GM18520 (cell line): ENCODE data around the gene CDKN1C.
A peak's percentile ranks its signal among the peaks of the same experiment; 100 is the strongest.

ENCODE experiments used
- ATAC-seq: cut with Tn5 transposase; IDR thresholded peaks from one replicate; pipeline ENCODE4 v1.9.1; 2021; ENCODE audit not compliant: unreplicated experiment

CDKN1C gene

DNA sequence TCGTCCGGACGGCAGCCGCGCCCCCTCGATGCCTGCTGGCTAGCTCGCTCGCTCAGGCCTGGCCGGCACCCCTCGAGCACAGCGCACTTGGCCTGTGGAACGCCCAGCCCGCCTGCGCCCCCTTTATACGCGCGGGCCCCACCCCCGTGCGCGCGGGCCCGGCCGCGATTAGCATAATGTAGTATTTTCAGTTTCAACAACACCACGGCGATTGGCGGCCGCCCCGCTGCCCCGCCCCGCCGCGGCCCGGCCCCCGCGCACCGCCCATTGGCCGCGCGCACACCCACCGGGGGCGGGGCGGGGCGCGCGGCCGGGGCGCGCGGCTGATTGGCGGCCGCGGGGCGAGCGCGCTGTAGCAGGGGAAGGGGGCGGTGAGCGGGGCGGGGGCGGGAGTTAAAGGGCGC lies at the start of gene CDKN1C:
Gene CDKN1C, minus strand, starts transcription at position 98 of the 404 bp plus-strand sequence. CDS start 319 bp downstream, outside the sequence.
- ATAC-seq, result peak; percentile 63

DNA sequence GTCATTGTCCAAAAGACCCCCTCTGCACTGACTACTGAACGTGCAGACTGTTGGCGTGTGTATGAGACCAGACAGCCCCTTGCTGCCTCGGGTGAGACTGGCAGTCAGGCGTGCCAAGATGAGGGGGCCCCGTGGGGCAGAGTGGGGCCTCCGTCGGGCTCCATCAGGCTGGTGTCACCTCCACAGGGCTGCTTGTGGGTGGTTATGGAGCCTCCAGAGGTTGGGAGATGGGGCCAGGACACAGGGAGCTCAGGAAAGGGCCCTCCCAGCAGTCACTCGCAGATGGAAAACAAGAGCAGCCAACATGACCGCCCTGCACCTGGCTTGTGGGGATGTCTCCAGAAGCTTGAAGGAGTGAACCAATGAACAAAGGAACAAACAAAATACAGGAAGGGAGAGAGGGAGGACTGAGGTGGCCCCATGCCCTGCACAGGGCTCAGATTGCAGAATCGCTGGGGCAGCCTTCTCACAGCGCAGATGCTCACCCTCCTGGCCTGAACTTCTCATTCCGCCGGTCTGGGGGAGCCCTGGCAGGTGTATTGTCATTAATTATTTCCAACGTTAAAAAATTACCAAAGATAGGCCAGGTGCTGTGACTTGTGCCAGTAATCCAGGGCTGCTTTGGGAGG lies 49.1 kb upstream of the CDKN1C start:
- ATAC-seq, result no peak

DNA sequence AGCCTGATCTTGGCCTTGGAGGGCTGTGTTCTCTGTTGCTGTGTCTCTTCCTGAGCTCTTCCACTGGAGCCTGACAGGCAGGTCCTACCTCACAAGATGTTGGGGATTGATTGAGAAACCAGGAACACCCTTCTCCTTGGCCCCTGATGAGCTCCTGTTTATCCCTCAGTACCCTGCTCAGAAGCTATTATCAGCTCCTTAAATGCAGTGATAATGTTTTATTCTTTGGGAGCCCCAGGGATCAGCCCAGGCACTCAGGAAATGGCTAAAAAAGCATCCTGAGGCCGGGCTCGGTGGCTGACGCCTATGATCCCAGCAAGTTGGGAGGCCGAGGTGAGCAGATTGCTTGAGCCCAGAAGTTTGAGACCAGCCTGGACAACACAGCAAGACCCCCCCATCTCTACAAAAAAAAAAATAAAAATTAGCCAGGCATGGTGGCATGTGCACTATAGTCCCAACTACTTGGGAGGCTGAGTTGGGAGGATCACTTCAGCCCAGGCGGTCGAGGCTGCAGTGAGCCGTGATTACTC lies 48.5 kb upstream of the CDKN1C start:
- no peak for ATAC-seq

DNA sequence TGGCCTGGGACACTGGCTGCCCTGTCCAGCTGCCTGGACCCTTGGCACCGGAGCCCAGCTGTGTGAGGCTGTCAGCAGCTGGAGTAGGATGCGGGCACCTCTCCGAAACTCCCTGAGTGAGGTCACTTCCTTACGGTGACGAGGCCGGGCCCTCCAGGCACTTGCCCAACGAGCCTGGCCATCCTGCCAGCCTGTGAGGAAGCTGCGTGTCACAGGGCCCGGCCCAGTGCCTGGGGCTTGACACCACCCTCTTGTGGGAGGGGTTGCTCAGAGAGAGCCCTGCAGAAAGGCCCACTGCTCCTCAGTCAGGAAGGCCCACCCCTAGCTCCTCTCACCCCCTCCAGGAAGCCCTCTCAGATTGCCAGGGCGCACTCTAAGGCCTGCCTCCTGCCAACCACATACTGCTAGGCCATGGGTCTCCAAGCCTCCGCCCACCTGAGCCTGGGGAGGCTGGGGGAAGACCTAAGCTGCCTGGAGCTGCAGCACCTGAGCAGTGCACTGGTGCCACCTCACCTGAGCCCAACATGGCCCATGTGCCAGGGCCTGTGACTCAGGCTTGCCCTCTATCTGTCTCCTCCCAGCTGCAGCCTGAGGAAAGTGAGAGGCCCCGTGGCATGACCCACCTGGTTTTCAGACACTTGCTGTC lies 47.9 kb upstream of the CDKN1C start:
- ATAC-seq, result no peak

GRCh38 chr11:2932850-2933251 lies 47.3 kb upstream of the CDKN1C start:
- no peak for ATAC-seq

- ATAC-seq, result no peak
Observed at GRCh38 chr11:2931771-2932738, 46.5 kb upstream of the CDKN1C start.

DNA sequence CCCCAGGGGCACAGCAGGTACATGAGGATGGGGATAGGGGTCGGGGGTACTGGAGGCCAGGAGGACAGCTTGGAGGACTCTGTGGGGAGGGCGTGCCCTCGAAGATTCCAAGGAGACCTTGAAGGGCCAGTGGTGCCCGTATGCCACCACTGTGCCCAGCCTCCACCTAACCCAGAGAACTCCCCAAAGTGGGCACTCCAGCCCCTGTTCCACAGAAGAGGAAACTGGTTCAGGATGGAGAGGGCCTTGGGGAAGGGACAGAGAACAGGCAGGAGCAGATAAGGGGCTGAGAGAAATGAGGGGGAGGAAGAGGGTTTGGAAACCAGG lies 45.8 kb upstream of the CDKN1C start:
- ATAC-seq, result no peak

DNA sequence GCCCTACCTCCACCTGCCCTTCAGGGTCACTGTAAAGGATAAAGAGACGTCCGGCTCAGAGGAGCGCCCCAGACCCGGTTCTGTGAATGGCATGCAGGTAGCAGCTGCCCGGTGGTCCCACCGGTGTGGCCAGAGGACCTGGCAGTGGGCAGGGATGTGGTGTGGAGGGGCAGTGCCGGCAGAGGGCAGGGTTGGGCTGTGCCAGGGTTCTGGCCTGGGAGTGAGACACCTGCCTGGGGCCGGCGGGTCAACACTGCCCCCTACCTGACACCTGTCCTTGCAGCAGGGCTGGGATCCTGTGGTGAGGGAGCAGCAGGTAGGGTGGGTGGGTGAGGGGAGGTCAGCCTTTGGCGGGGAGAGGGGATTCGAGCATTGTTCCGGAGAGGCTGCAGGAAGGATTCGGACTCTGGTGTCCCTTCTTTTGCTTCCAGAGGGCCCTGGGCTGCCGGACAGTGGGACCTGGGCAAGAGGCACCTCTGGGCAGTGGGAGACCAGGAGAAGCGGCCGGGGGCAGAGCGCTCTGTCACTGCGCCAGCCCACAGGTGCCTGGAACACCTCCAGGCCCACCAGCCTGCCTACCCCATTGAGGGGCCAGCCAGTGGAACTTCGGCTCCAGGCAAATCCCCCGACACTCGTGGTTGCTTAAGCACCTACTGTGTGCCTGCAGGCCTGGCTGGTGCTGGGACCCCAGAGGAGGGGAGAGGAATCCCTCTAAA lies 45.3 kb upstream of the CDKN1C start:
- ATAC-seq, result no peak

- ATAC-seq, result no peak
Observed at GRCh38 chr11:2929950-2930703, 44.6 kb upstream of the CDKN1C start.

DNA sequence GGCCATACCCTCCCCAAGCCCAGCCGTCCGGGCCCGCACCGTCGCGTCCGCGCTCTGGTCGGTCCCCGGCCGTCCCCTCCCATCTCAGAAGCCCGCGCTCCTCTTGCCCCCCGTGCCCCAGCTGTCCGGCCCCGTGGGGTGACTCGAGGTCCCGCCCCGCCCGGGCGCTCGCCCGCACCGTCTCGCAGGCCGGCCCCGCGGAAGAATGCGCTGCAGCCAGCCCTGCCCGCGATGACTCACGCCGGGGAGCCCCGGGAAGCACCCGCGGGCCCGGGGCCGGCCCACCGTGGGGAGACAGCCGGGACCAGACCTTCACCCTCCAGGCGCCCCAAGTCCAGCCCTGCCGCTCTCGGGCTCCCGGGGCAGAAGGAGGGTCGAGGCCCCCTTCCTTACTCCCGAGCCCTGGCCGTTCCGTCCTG lies 44.0 kb upstream of the CDKN1C start:
- no peak for ATAC-seq

GRCh38 chr11:2928605-2929530 lies 43.3 kb upstream of the CDKN1C start, which contains the start of gene PHLDA2:
Gene PHLDA2, minus strand, starts transcription at chr11:2929420. Its CDS starts 56 bp downstream, at chr11:2929364.
- ATAC-seq, result no peak

- no peak for ATAC-seq
Observed at GRCh38 chr11:2927851-2928604, 42.5 kb upstream of the CDKN1C start.

DNA sequence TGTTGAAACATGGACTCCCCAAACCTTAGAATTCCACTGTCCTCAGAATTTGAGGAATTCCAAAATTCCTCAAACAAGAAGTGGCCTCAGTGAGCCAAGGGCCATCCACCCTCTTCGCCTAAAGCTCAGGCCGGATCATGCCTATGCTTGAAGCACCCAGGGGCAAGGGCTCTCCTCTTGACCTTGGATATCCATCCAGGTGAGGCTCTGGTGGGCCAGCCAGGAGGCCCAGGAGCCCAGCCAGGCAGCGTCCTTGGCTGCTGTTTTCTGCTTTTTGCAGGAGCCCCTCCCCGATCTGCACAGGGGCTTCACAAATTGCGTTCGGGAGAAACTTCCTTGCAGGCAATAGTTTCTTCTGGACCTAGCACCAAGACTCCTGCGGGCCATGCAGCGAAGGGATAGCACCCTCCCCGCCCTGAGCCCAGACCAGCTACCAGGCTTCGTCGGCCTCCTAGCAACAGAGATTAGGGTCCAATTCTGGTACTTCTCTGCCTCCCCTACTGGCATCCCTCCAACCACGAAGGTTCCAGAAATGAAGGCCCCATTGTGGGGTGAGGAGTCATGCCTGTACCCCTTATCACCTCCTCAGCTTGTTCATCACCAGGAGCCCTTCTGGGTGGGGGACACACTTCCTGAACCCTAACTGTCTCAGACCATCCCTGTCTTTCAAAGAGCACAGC lies 41.7 kb upstream of the CDKN1C start:
- no peak for ATAC-seq

- no peak for ATAC-seq
Observed at GRCh38 chr11:2926611-2927051, 41.1 kb upstream of the CDKN1C start.

DNA sequence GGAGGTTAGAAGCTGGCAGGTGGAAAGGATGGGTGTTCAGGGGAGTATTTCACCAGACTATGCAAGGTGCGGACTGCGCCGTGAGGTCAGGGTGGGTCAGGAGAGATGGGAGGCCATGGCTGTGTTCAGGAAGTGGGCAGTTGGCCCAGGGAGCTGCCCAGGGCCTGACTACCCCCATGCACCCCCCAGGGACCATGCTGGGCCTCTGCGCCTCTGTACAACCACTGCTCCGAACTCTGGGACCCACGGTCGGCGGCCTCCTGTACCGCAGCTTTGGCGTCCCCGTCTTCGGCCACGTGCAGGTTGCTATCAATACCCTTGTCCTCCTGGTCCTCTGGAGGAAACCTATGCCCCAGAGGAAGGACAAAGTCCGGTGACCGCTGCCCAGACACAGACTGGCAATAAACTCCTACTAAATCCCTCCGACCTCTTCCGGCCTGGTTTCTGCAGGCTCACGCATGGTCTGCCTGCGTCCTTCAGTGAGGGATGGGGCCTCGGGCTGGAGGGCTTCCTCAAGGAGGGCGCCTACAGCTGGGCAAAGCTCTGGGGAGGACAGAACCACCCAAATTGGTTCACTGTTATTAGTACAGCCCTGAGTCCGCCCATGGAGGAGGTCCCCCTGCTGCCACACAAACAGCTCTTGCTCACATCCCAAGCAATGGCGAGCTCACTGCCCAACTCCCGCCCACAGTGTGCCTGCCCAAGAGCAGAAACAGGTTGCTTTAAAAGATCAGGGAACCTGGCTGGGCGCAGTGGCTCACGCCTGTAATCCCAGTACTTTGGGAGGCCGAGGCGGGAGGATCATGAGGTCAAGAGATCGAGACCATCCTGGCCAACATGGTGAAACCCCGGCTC lies 39.5 kb upstream of the CDKN1C start:
- ATAC-seq, result no peak

DNA sequence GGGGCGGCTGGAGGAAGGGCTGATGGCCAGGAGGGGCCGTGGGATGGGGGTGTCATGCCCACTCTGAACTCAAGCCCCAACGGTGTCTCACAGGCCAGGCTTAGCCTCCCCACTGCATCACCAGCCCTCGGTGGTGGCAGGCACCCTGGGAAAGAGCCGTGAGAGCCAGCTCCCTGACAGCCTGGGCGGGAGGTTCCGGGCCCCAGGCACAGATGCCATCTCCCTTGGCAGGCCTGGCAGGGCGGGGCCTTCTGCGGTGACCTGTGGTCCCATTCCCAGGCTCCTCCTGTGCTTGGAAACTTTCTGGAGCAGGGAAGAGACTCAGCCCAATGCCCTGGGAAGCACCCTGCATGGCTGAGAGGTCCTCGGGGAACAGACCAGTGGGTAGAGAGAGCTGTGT lies 38.8 kb upstream of the CDKN1C start:
- ATAC-seq, result no peak
